HepG2 (cell line): ENCODE data around the gene FXYD6. TPM values are rescaled to one million over a fixed set of nuclear protein-coding genes. Genes with fewer than 3 reads are reported as not detected.

Experiments used
- ATAC-seq: fragments of 200-7000 bp; cut with Tn5 transposase; 3 replicates; pipeline ENCODE4 v1.9.1; 2020; ENCODE audit warnings: mild to moderate bottlenecking, moderate library complexity
- BruUV-seq: library from RNA; stranded (reverse); fragments of 400-500 nt; replicated peaks from 2 replicates; lab custom pipeline; 2021; lab: Mats Ljungman, UMichigan
- CTCF ChIA-PET: fragments of 300-600 bp; formaldehyde crosslinking; extraction: SDS; loops from one replicate; lab custom pipeline; 2021; ENCODE audit warnings: low total read pairs, inconsistent platforms, low intra/inter-chr PET ratio; lab: Yijun Ruan, JAX
- POLR2A ChIA-PET: fragments of 350-600 bp; sonication (Branson Sonifier 250); formaldehyde crosslinking; loops from one replicate; lab custom pipeline; 2020; ENCODE audit warnings: antibody characterized with exemption, inconsistent platforms; lab: Yijun Ruan, JAX
- DNase-seq: peaks from one replicate; pipeline ENCODE4 v3.0.0-alpha.2; 2015; ENCODE audit warnings: low spot score
- FAIRE-seq: peaks from 3 replicates; lab custom pipeline; 2011; peaks lifted over from hg19 to GRCh38; lab: Jason Lieb, UNC
- H2AFZ ChIP-seq: one replicate; pipeline ENCODE4 v1.6.1; 2011; ENCODE audit warnings: low read length, inconsistent platforms
- H3K27ac ChIP-seq: fragments of 300-600 bp; 3 replicates; pipeline ENCODE4 v1.8.0; 2011; ENCODE audit warnings: mixed run types, mild to moderate bottlenecking, mixed read lengths, low read length, inconsistent platforms; ENCODE audit not compliant: insufficient read depth; ENCODE audit errors: extremely low read length
- H3K27me3 ChIP-seq, 2 experiments: fragments of 200-600 bp in 1 of 2; 2 replicates in 1 of 2; 3 replicates in 1 of 2; pipeline versions ENCODE4 v1.6.0 to v1.8.0; 2011; ENCODE audit warnings: low read length in 2 of 2, mild to moderate bottlenecking in 2 of 2, moderate library complexity in 2 of 2, inconsistent platforms in 1 of 2; ENCODE audit not compliant: insufficient read depth in 2 of 2, control insufficient read depth in 1 of 2
- H3K36me3 ChIP-seq, 2 experiments: fragments of 200-600 bp in 1 of 2; replicated peaks in 1 of 2; 2 replicates in 1 of 2; 3 replicates in 1 of 2; pipeline versions ENCODE4 v1.5.1 to v1.8.0; 2011; ENCODE audit warnings: low read length in 2 of 2, inconsistent platforms in 1 of 2; ENCODE audit not compliant: insufficient read depth in 2 of 2, control insufficient read depth in 1 of 2
- H3K4me1 ChIP-seq: 2 replicates; pipeline ENCODE4 v1.5.1; 2012; ENCODE audit warnings: low read length, inconsistent platforms; ENCODE audit not compliant: insufficient read depth
- H3K4me2 ChIP-seq: 2 replicates; pipeline ENCODE4 v1.6.0; 2011; ENCODE audit warnings: low read depth, low read length, inconsistent platforms
- H3K4me3 ChIP-seq, 3 experiments: fragments of 200-600 bp in 1 of 3; sonication (generic), shearing (Covaris generic) in 1 of 3; replicated peaks in 1 of 3; 2 replicates each; pipeline ENCODE4 v1.5.1; 2011 to 2016; ENCODE audit warnings: low read length in 3 of 3, inconsistent platforms in 2 of 3, low read depth in 2 of 3, mild to moderate bottlenecking in 2 of 3, control low read depth in 1 of 3, mixed read lengths in 1 of 3; ENCODE audit not compliant: insufficient read depth in 1 of 3
- H3K79me2 ChIP-seq: one replicate; pipeline ENCODE4 v1.6.1; 2011; ENCODE audit warnings: low read length, inconsistent platforms; ENCODE audit not compliant: insufficient read depth
- H3K9ac ChIP-seq: 2 replicates; pipeline ENCODE4 v1.6.0; 2011; ENCODE audit warnings: mild to moderate bottlenecking, low read depth, low read length, inconsistent platforms; ENCODE audit not compliant: insufficient read depth
- H3K9me3 ChIP-seq: 2 replicates; pipeline ENCODE4 v1.5.1; 2012; ENCODE audit warnings: mild to moderate bottlenecking, low read length
- H4K20me1 ChIP-seq: 2 replicates; pipeline ENCODE4 v1.6.0; 2011; ENCODE audit warnings: inconsistent platforms, mild to moderate bottlenecking, low read length, moderate library complexity; ENCODE audit not compliant: insufficient read depth
- FOXA1 ChIP-seq, 2 experiments: fragments of 450-650 bp in 1 of 2; sonication (generic) in 1 of 2; formaldehyde crosslinking in 1 of 2; IDR thresholded peaks; 2 replicates each; pipeline versions ENCODE4 v1.4.0 to v1.6.1; 2016 to 2020; ENCODE audit warnings: missing genetic modification reagents in 1 of 2
- NFKB2 ChIP-seq: sonication (generic); formaldehyde crosslinking; IDR thresholded peaks from 2 replicates; pipeline ENCODE4 v1.4.0; 2020; ENCODE audit warnings: missing genetic modification reagents, borderline replicate concordance
- NR2F2 ChIP-seq: IDR thresholded peaks from 2 replicates; pipeline ENCODE4 v1.6.1; 2012; ENCODE audit warnings: low read depth, inconsistent platforms, borderline replicate concordance
- RARA ChIP-seq: IDR thresholded peaks from 2 replicates; pipeline ENCODE4 v1.6.1; 2016; ENCODE audit warnings: missing genetic modification reagents, missing compliant biosample characterization
- ZFP1 ChIP-seq: IDR thresholded peaks from 2 replicates; pipeline ENCODE4 v1.6.1; 2016
- ZNF224 ChIP-seq: sonication (generic); formaldehyde crosslinking; IDR thresholded peaks from 2 replicates; pipeline ENCODE4 v1.5.0; 2020; ENCODE audit warnings: mild to moderate bottlenecking, missing genetic modification reagents
- WGBS: methylation state at CpG from one replicate; pipeline ENCODE4 v1.1.6; 2017; ENCODE audit warnings: low lambda C conversion rate; 5-methylcytosine and 5-hydroxymethylcytosine counted together
- in situ Hi-C: cut with HindIII; loops from 2 replicates; pipeline ENCODE4 v1.10.0; 2017; ENCODE audit warnings: low pct_unique_long_range_greater_than_20kb; ENCODE audit not compliant: extremely low pct_ligation_motif_present
- intact Hi-C: fragments of 100-400 bp; cut with micrococcal nuclease; formaldehyde crosslinking; loops from one replicate; pipeline ENCODE4 v1.10.0; 2022; ENCODE audit not compliant: unreplicated experiment
- polyA plus RNA-seq, 8 experiments: library from polyadenylated mRNA; depleted of rRNA in 3 of 8; stranded (reverse) in 7 of 8; unstranded in 1 of 8; fragments of >200 nt; fragmentation: Illumina TruSeq in 4 of 8; extraction: Trizol in 4 of 8; gene quantifications; 2 replicates each; pipeline versions ENCODE4 v1.2.1 to v1.2.3, GENCODE V29; 2011 to 2016; ENCODE audit warnings: low read depth in 4 of 8, missing spikeins in 1 of 8, mixed read lengths in 1 of 8; ENCODE audit not compliant: insufficient read depth in 1 of 8
- total RNA-seq, 5 experiments: library from RNA; depleted of rRNA; stranded (reverse); fragments of >200 nt; fragmentation: Illumina TruSeq; extraction: Trizol; gene quantifications; 2 replicates each; pipeline ENCODE4 v1.2.3, GENCODE V29; 2016; ENCODE audit warnings: low read depth in 1 of 5
- TF ChIP-seq, protein P1 (sequence below): sonication (generic); formaldehyde crosslinking; IDR thresholded peaks from 2 replicates; pipeline ENCODE4 v1.4.0; 2020; ENCODE audit warnings: missing genetic modification reagents, mild to moderate bottlenecking, borderline replicate concordance
- TF ChIP-seq, protein P2 (sequence below): sonication (generic); formaldehyde crosslinking; IDR thresholded peaks from 2 replicates; pipeline ENCODE4 v1.4.0; 2020; ENCODE audit warnings: missing genetic modification reagents, borderline replicate concordance

The FXYD6 gene
- total and polyA plus RNA-seq, 2 of the 13 experiments (the other 11 are each of a cell fraction or from before 2014, with no cell fraction given): not detected

DNA sequence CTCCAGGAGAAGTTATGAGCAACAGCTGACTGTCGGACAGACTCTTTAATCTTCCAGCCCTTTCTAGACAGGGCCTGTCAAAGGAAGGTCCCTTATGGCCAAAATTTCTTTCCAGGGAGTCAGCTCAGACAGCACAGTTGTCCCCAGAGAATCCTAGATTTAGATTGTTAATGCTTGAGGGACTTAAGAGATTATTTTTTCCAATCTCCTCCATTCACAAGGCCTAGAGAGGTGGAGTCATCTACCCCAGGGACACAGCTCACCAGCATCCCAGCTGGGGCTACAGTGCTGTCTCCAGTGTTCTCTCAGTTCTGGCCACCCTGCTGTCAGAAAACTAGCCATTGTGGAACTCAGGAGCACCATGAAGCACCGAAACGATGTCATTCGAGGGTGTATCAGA, 87.2 kb downstream of the FXYD6 start:
- H3K9ac ChIP-seq: no peak overlapping the region
- H2AFZ ChIP-seq: no peak overlapping the region
- TF ChIP-seq NR2F2 (no peak), RARA (CRISPR knock-in tag) (no peak), NFKB2 (CRISPR knock-in tag) (no peak), FOXA1 (IDR thresholded peaks at IDR 0.05) (no peak), FOXA1 (CRISPR knock-in tag; IDR thresholded peaks at IDR 0.05) (no peak), ZNF224 (CRISPR knock-in tag) (no peak), ZFP1 (CRISPR knock-in tag) (no peak)
- TF ChIP-seq, protein P1, sequence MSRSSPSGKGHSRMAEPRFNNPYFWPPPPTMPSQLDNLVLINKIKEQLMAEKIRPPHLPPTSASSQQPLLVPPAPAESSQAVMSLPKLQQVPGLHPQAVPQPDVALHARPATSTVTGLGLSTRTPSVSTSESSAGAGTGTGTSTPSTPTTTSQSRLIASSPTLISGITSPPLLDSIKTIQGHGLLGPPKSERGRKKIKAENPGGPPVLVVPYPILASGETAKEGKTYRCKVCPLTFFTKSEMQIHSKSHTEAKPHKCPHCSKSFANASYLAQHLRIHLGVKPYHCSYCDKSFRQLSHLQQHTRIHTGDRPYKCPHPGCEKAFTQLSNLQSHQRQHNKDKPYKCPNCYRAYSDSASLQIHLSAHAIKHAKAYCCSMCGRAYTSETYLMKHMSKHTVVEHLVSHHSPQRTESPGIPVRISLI (CRISPR knock-in tag): no peak
- TF ChIP-seq, protein P2, sequence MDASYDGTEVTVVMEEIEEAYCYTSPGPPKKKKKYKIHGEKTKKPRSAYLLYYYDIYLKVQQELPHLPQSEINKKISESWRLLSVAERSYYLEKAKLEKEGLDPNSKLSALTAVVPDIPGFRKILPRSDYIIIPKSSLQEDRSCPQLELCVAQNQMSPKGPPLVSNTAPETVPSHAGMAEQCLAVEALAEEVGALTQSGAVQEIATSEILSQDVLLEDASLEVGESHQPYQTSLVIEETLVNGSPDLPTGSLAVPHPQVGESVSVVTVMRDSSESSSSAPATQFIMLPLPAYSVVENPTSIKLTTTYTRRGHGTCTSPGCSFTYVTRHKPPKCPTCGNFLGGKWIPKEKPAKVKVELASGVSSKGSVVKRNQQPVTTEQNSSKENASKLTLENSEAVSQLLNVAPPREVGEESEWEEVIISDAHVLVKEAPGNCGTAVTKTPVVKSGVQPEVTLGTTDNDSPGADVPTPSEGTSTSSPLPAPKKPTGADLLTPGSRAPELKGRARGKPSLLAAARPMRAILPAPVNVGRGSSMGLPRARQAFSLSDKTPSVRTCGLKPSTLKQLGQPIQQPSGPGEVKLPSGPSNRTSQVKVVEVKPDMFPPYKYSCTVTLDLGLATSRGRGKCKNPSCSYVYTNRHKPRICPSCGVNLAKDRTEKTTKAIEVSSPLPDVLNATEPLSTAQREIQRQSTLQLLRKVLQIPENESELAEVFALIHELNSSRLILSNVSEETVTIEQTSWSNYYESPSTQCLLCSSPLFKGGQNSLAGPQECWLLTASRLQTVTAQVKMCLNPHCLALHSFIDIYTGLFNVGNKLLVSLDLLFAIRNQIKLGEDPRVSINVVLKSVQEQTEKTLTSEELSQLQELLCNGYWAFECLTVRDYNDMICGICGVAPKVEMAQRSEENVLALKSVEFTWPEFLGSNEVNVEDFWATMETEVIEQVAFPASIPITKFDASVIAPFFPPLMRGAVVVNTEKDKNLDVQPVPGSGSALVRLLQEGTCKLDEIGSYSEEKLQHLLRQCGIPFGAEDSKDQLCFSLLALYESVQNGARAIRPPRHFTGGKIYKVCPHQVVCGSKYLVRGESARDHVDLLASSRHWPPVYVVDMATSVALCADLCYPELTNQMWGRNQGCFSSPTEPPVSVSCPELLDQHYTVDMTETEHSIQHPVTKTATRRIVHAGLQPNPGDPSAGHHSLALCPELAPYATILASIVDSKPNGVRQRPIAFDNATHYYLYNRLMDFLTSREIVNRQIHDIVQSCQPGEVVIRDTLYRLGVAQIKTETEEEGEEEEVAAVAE (CRISPR knock-in tag): no peak
- in situ Hi-C loops (no loop called here), intact Hi-C loops (no loop called here)
- no peaks in the 10 kb centered on the region for H3K9me3 ChIP-seq
- DNase-seq (no peak), FAIRE-seq (no peak), ATAC-seq (no peak)
- H3K27ac ChIP-seq: no peak overlapping the region
- H3K36me3 ChIP-seq: no peaks in the 10 kb centered on the region
- H3K4me3 ChIP-seq: no peak overlapping the region
- H3K79me2 ChIP-seq: no peaks in the 10 kb centered on the region
- no peaks in the 10 kb centered on the region for H4K20me1 ChIP-seq
- no peak overlapping the region for H3K4me2 ChIP-seq
- CTCF ChIA-PET: no interaction called here
- 13% methylated on average over 4 of the region's 4 CpGs for WGBS
- no TSS peak for BruUV-seq
- H3K4me1 ChIP-seq: peaks cover 12% of the 10 kb centered on the region
- H3K27me3 ChIP-seq: peaks cover 3 to 4% of the 10 kb centered on the region in 2 experiments; a peak in 2 of 5 replicates
- POLR2A ChIA-PET: no interaction called here

Other genes with a start within 250 kb of the FXYD6 start
- 0.14 and 0.29 TPM in 2 replicates for gene DSCAML1, start 79.4 kb downstream of the FXYD6 start, total RNA-seq (2016; rRNA removed; fragmentation: Illumina TruSeq; extraction: Trizol)
- 0.40 and 0.72 TPM in 2 replicates for gene DSCAML1, start 79.4 kb downstream of the FXYD6 start, polyA plus RNA-seq (2011; rRNA removed)
- 106 and 107 TPM in 2 replicates for gene FXYD2, start 51.9 kb downstream of the FXYD6 start, total RNA-seq (2016; rRNA removed; fragmentation: Illumina TruSeq; extraction: Trizol)
- gene FXYD2, start 51.9 kb downstream of the FXYD6 start, polyA plus RNA-seq (2011; rRNA removed): 38.8 and 45.9 TPM in 2 replicates
- not detected in 2 replicates for gene TMPRSS13, start 52.7 kb upstream of the FXYD6 start, total RNA-seq (2016; rRNA removed; fragmentation: Illumina TruSeq; extraction: Trizol)
- gene TMPRSS13, start 52.7 kb upstream of the FXYD6 start, polyA plus RNA-seq (2011; rRNA removed): not detected in 2 replicates
- not detected in 2 replicates for gene IL10RA, start 109.7 kb upstream of the FXYD6 start, total RNA-seq (2016; rRNA removed; fragmentation: Illumina TruSeq; extraction: Trizol)
- gene IL10RA, start 109.7 kb upstream of the FXYD6 start, polyA plus RNA-seq (2011; rRNA removed): 0.03 TPM in 1 of 2 replicates, not detected in the other
- not detected in 2 replicates for gene TMPRSS4, start 200.4 kb upstream of the FXYD6 start, total RNA-seq (2016; rRNA removed; fragmentation: Illumina TruSeq; extraction: Trizol)
- 0.18 and 0.32 TPM in 2 replicates for gene TMPRSS4, start 200.4 kb upstream of the FXYD6 start, polyA plus RNA-seq (2011; rRNA removed)
- gene SMIM35, start 210.3 kb upstream of the FXYD6 start, total RNA-seq (2016; rRNA removed; fragmentation: Illumina TruSeq; extraction: Trizol): not detected in 2 replicates
- gene SMIM35, start 210.3 kb upstream of the FXYD6 start, polyA plus RNA-seq (2011; rRNA removed): 0.04 TPM in 1 of 2 replicates, not detected in the other